ENCODE results near the gene FUT9. TPM values are rescaled to one million over a fixed set of nuclear protein-coding genes. Genes with fewer than 3 reads are reported as not detected.

Gene FUT9
- not detected for total RNA-seq

- ATAC-seq, result no peak
These were observed at the start of gene FUT9 for GRCh38 chr6:96015518-96016333. TSS of gene FUT9 (plus strand) at chr6:96015974. CDS start at chr6:96203156, 187,182 bp downstream.

- ATAC-seq, result no peak
These were observed 48.2 kb upstream of the FUT9 start for GRCh38 chr6:95967594-95967993.

GRCh38 chr6:95973976-95974375 lies 41.8 kb upstream of the FUT9 start:
- ATAC-seq, result no peak

GRCh38 chr6:95978230-95978629 lies 37.5 kb upstream of the FUT9 start:
- no peak for ATAC-seq

- no peak for ATAC-seq
These were observed 23.9 kb upstream of the FUT9 start for GRCh38 chr6:95991906-95992305.

GRCh38 chr6:95994151-95994550 lies 21.6 kb upstream of the FUT9 start:
- no peak for ATAC-seq

- ATAC-seq, result no peak
These were observed 17.6 kb upstream of the FUT9 start for GRCh38 chr6:95998133-95998532.

- ATAC-seq, result no peak
These were observed 13.7 kb upstream of the FUT9 start for GRCh38 chr6:96001891-96002575.

GRCh38 chr6:96002576-96002910 lies 13.2 kb upstream of the FUT9 start:
- peak; percentile 17 for ATAC-seq

- ATAC-seq, result peak; percentile 13
These were observed 12.9 kb upstream of the FUT9 start for GRCh38 chr6:96002912-96003311.

- ATAC-seq, result no peak
These were observed 8.1 kb upstream of the FUT9 start for GRCh38 chr6:96007663-96008062.

- no peak for ATAC-seq
These were observed 2.2 kb upstream of the FUT9 start for GRCh38 chr6:96013531-96013930.

GRCh38 chr6:96014846-96015517 lies 792 bp upstream of the FUT9 start:
- no peak for ATAC-seq

GRCh38 chr6:96016334-96017069 lies 728 bp downstream of the FUT9 start:
- no peak for ATAC-seq

GRCh38 chr6:96017070-96017359 lies 1.2 kb downstream of the FUT9 start:
- ATAC-seq, result no peak

- no peak for ATAC-seq
These were observed 6.5 kb downstream of the FUT9 start for GRCh38 chr6:96022225-96022624.

GRCh38 chr6:96032661-96033060 lies 16.9 kb downstream of the FUT9 start:
- no peak for ATAC-seq

- no peak for ATAC-seq
These were observed 35.8 kb downstream of the FUT9 start for GRCh38 chr6:96051555-96051954.

GRCh38 chr6:96058082-96058481 lies 42.3 kb downstream of the FUT9 start:
- ATAC-seq, result no peak

GRCh38 chr6:96059586-96059985 lies 43.8 kb downstream of the FUT9 start:
- ATAC-seq, result no peak

GRCh38 chr6:96060249-96060648 lies 44.5 kb downstream of the FUT9 start:
- no peak for ATAC-seq

- no peak for ATAC-seq
These were observed 49.4 kb downstream of the FUT9 start for GRCh38 chr6:96065213-96065612.

- ATAC-seq, result no peak
These were observed 50.6 kb downstream of the FUT9 start for GRCh38 chr6:96066376-96066775.

Measured in esophagus mucosa (tissue), 1 donor.